Pancreas (tissue), 10 donors: ENCODE measurements around the gene IFNA7. TPM values are rescaled to one million over a fixed set of nuclear protein-coding genes. Genes with fewer than 3 reads are reported as not detected.
A peak's percentile ranks its signal among the peaks of the same experiment; 100 is the strongest.
"Not testable (repeated sequence)": the region's sequence is repeated elsewhere in the genome, so short reads cannot be mapped to it uniquely, and the experiment has no call there.

ENCODE experiments used
- ATAC-seq, 4 donors: fragments of 200-7000 bp; cut with Tn5 transposase; one replicate each; pipeline versions ENCODE4 v1.8.0 to v1.9.1; 2020; ENCODE audit warnings: mild to moderate bottlenecking in 4 of 4, moderate library complexity in 4 of 4
- DNase-seq, 6 donors: peaks; one replicate each; pipeline ENCODE4 v3.0.0-alpha.2; 2020
- FAIRE-seq: peaks from 2 replicates; lab custom pipeline; 2012; peaks lifted over from hg19 to GRCh38; lab: Jason Lieb, UNC
- H3K27ac ChIP-seq, 4 donors: fragments of 200-600 bp; sonication (generic); 1 replicate in 3 of 4; 2 replicates in 1 of 4; pipeline versions ENCODE4 v1.5.0 to v1.8.0; 2020
- H3K27me3 ChIP-seq, 4 donors: fragments of 200-600 bp; one replicate each; pipeline ENCODE4 v1.8.0; 2021
- H3K36me3 ChIP-seq, 3 donors: fragments of 200-600 bp; sonication (generic) in 1 of 3; one replicate each; pipeline versions ENCODE4 v1.5.0 to v1.8.0; 2020 to 2021
- H3K4me1 ChIP-seq, 3 donors: fragments of 200-600 bp; one replicate each; pipeline ENCODE4 v1.8.0; 2021
- H3K4me3 ChIP-seq, 4 donors: fragments of 200-600 bp; sonication (generic) in 2 of 4; one replicate each; pipeline versions ENCODE4 v1.5.0 to v1.8.0; 2020 to 2021
- H3K9me3 ChIP-seq, 4 donors: fragments of 200-600 bp; one replicate each; pipeline ENCODE4 v1.8.0; 2021
- CTCF ChIP-seq, 4 donors: fragments of 200-600 bp; sonication (generic) in 3 of 4; IDR thresholded peaks; one replicate each; pipeline versions ENCODE4 v1.5.0 to v1.8.0; 2021; ENCODE audit warnings: antibody characterized with exemption in 4 of 4
- WGBS, 2 donors: extraction: QIAGEN DNeasy Blood & Tissue Kit; methylation state at CpG; one replicate each; pipeline ENCODE4 v1.1.7; 2013; 5-methylcytosine and 5-hydroxymethylcytosine counted together
- intact Hi-C, 3 donors: fragments of 100-400 bp; cut with DNase I; formaldehyde crosslinking; loops; one replicate each; pipeline versions ENCODE4 v1.11.1 to v1.14.2; 2022
- polyA plus RNA-seq, 2 donors: library from polyadenylated mRNA; stranded (reverse); fragments of 200-250 nt; gene quantifications; one replicate each; pipeline ENCODE4 v1.2.3, GENCODE V29; 2013
- total RNA-seq, 6 donors: library from RNA; stranded (reverse); fragmentation: NEBNext Ultra II Directional in 4 of 6; extraction: Animal tissue kit (Norgen Biotek cat#: 25700) in 4 of 6; gene quantifications; one replicate each; pipeline versions ENCODE4 v1.2.1 to v1.2.4, GENCODE V29; 2021 to 2023
- donor health status: healthy with polysubstance abuse.
- donor health status: DM: no; HTN: no; CAD: no; lungs with moderate emphysema.
- donor health status: DM: no; HTN: no; CAD: no.
- donor health status: control.
- donor health status: control.
- donor health status: Bipolar disorder and iron deficiency.
- donor health status: DM: yes; HTN: yes; CAD: no.
- donor health status: DM: no; HTN: no; CAD: no.
- donor health status: DM: no; HTN: no; CAD: no.
- donor health status: DM: yes; HTN: yes; CAD: no.

IFNA7 gene
- total and polyA plus RNA-seq, 8 donors, result not detected

- intact Hi-C loops, result not testable (repeated sequence)
- peak; percentile 32 for FAIRE-seq
Observed at GRCh38 chr9:21213411-21214326, 11.7 kb upstream of the IFNA7 start.

GRCh38 chr9:21212160-21212559 is 10.2 kb upstream of the IFNA7 start:
- FAIRE-seq, intact Hi-C loops, H3K27ac ChIP-seq, H3K27me3 ChIP-seq, ATAC-seq, DNase-seq, H3K4me1 ChIP-seq, H3K4me3 ChIP-seq, H3K36me3 ChIP-seq, H3K9me3 ChIP-seq: not testable (repeated sequence)
- 44 to 53% methylated on average over 2 of the region's 2 CpGs for WGBS, 2 donors

More at GRCh38 chr9:21213411-21214326, 11.7 kb upstream of the IFNA7 start:
- peak in 1 of 4 donors; percentile 43 for ATAC-seq
- H3K4me3 ChIP-seq, H3K27ac ChIP-seq, DNase-seq, H3K9me3 ChIP-seq, H3K27me3 ChIP-seq, H3K4me1 ChIP-seq, H3K36me3 ChIP-seq: not testable (repeated sequence)
- WGBS, 2 donors, result 33 to 40% methylated on average over 4 to 5 of the region's 5 CpGs
- TF ChIP-seq CTCF (IDR thresholded peaks at IDR 0.05), result peak in 1 of 4 donors; percentile 8

- intact Hi-C loops, H3K27me3 ChIP-seq, ATAC-seq, FAIRE-seq, H3K9me3 ChIP-seq, H3K4me1 ChIP-seq, H3K27ac ChIP-seq, DNase-seq, H3K4me3 ChIP-seq, H3K36me3 ChIP-seq: not testable (repeated sequence)
- 77 to 92% methylated on average over 2 of the region's 2 CpGs for WGBS, 2 donors
Observed at GRCh38 chr9:21210782-21211181, 8.8 kb upstream of the IFNA7 start.

GRCh38 chr9:21210311-21210710 is 8.3 kb upstream of the IFNA7 start:
- no peaks in the 10 kb centered on the region for H3K4me1 ChIP-seq
- no peak overlapping the region for H3K4me3 ChIP-seq
- DNase-seq, result peak in 1 of 6 donors; percentile 45
- intact Hi-C loops, result no loop called here
- H3K9me3 ChIP-seq, result no peaks in the 10 kb centered on the region
- TF ChIP-seq CTCF (IDR thresholded peaks at IDR 0.05), result no peak
- H3K36me3 ChIP-seq, result no peaks in the 10 kb centered on the region
- FAIRE-seq, result no peak
- ATAC-seq, result no peak
- H3K27ac ChIP-seq, result no peak overlapping the region
- WGBS, 2 donors, result 70 to 86% methylated on average over 7 of the region's 7 CpGs
- no peaks in the 10 kb centered on the region for H3K27me3 ChIP-seq

- ATAC-seq, H3K36me3 ChIP-seq, H3K27ac ChIP-seq, H3K4me1 ChIP-seq, H3K27me3 ChIP-seq, intact Hi-C loops, H3K9me3 ChIP-seq, H3K4me3 ChIP-seq, DNase-seq: not testable (repeated sequence)
- WGBS, 2 donors, result 58 to 59% methylated on average over 3 of the region's 3 CpGs
- peak; percentile 75 for FAIRE-seq
Observed at GRCh38 chr9:21207043-21207442, 5.0 kb upstream of the IFNA7 start, which contains the start of gene IFNA10. Gene IFNA10, minus strand, starts transcription at chr9:21207143. Its CDS starts 46 bp downstream, at chr9:21207097.

- TF ChIP-seq CTCF (IDR thresholded peaks at IDR 0.05), result no peak
- no peaks in the 10 kb centered on the region for H3K9me3 ChIP-seq
- intact Hi-C loops, result no loop called here
Observed at GRCh38 chr9:21205204-21205603, 3.2 kb upstream of the IFNA7 start.

More at GRCh38 chr9:21205204-21205603, 3.2 kb upstream of the IFNA7 start:
- FAIRE-seq, result no peak
- H3K27ac ChIP-seq, result no peak overlapping the region
- no peaks in the 10 kb centered on the region for H3K36me3 ChIP-seq
- H3K4me1 ChIP-seq, result no peaks in the 10 kb centered on the region
- no peak for DNase-seq
- no peaks in the 10 kb centered on the region for H3K27me3 ChIP-seq
- ATAC-seq, result no peak
- no peak overlapping the region for H3K4me3 ChIP-seq
